Subcutaneous adipose tissue (tissue), 4 donors: ENCODE results near the gene GCAT. TPM values are rescaled to one million over a fixed set of nuclear protein-coding genes. Genes with fewer than 3 reads are reported as not detected.

Experiments used
- CTCF ChIP-seq: fragments of 450-650 bp; IDR thresholded peaks from one replicate; pipeline ENCODE4 v1.5.1; 2016; ENCODE audit warnings: low read depth, mild to moderate bottlenecking, control low read depth, antibody characterized with exemption, moderate library complexity
- total RNA-seq, 4 donors: library from RNA; depleted of rRNA; stranded (reverse); fragments of >200 nt; gene quantifications; one replicate each; pipeline ENCODE4 v1.1.0, GENCODE V29; 2016

The GCAT gene
- total RNA-seq, 4 donors from 2014 or later: 5.9 to 27.1 (median 9.8) TPM

GRCh38 chr22:37764622-37765021, 43.1 kb upstream of the GCAT start:
- no peak for TF ChIP-seq CTCF

- no peak for TF ChIP-seq CTCF
Measured at GRCh38 chr22:37765498-37765897, 42.2 kb upstream of the GCAT start.

- TF ChIP-seq CTCF: no peak
Measured at GRCh38 chr22:37765953-37766576, 41.7 kb upstream of the GCAT start.

GRCh38 chr22:37768273-37768672, 39.5 kb upstream of the GCAT start:
- no peak for TF ChIP-seq CTCF

GRCh38 chr22:37769056-37769455, 38.7 kb upstream of the GCAT start:
- no peak for TF ChIP-seq CTCF

GRCh38 chr22:37771081-37771480, 36.7 kb upstream of the GCAT start:
- no peak for TF ChIP-seq CTCF

GRCh38 chr22:37771702-37772427, 35.9 kb upstream of the GCAT start:
- no peak for TF ChIP-seq CTCF
